ENCODE results near the gene THYN1. TPM values are rescaled to one million over a fixed set of nuclear protein-coding genes. Genes with fewer than 3 reads are reported as not detected.
A peak's percentile ranks its signal among the peaks of the same experiment; 100 is the strongest.

THYN1 gene
- total RNA-seq, 1 donor from 2014 or later = 27.7 TPM

DNA sequence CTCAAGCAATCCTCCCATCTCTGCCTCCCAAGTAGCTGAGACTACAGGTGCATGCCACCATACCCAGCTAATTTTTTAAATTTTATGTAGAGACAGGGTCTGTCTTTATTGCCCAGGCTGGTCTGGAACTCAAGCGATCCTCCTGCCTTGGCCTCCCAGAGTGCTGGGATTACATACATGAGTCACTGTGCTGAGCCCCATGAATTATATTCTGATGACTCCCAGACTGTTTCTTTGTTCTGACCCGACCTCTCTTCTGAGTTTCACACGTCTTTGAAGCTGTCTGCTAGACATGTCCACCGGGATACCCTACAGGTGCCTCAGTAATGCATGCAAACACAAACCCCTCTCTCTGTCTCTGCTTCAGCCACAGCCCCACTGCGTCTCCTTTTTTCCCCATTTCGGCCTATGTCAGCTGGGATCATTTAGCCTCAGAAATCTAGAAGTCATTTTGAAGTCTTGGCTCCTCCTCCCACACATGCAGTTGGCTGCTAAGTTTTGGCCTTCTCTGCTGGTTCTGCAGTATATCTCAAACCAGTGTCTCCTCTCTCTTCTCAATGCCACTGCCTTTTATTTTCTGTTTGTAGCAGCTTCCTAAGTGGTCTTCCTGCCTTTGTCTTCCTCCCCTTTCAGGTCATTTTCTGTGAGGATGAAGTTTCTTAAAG is 23.9 kb downstream of the THYN1 start:
- Mint-ChIP-seq H3K9me3 (no peaks in the 10 kb centered on the region), H3K4me1 (peaks cover 62% of the 10 kb centered on the region), H3K27ac (no peak overlapping the region), H3K27me3 (peaks cover 27% of the 10 kb centered on the region), H3K36me3 (ENCODE audit: low read depth) (peaks cover 3% of the 10 kb centered on the region), H3K4me3 (peak overlapping the region; percentile 19)
- ChIA-PET CTCF (interaction anchor here (1.4 to 4.2 kb wide), 2 partner anchors 15 to 20 kb away, joined by 4 to 15 read pairs; no protein-coding TSS in a partner anchor), POLR2A (interaction anchor here (1.6 to 1.7 kb wide), 2 partner anchors 15 to 24 kb away, joined by 7 to 13 read pairs; partner anchors contain the start of genes ACAD8 and THYN1)
- intact Hi-C loops (cut with micrococcal nuclease) = loop anchor here (5.0 kb wide), 1 partner anchor 177 kb away; no protein-coding TSS in a partner anchor
- no peak for DNase-seq
- no peak for ATAC-seq (ENCODE audit: low read depth)
- TF ChIP-seq CTCF (IDR thresholded peaks at IDR 0.05) = no peak

GRCh38 chr11:134228625-134229024 is 24.5 kb downstream of the THYN1 start:
- no peak overlapping the region for H3K27ac Mint-ChIP-seq
- DNase-seq (peak; percentile 38), ATAC-seq (ENCODE audit: low read depth) (peak; percentile 59)
- TF ChIP-seq CTCF (IDR thresholded peaks at IDR 0.05) = no peak
- ChIA-PET POLR2A (interaction anchor here (1.1 to 1.7 kb wide), 3 partner anchors 10 to 25 kb away, joined by 3 to 13 read pairs (median 7); partner anchors contain the start of genes ACAD8 and THYN1), CTCF (interaction anchor here (4.2 kb wide), 1 partner anchor 16 kb away, joined by 15 read pairs; no protein-coding TSS in a partner anchor)
- H3K4me1 Mint-ChIP-seq = peaks cover 67% of the 10 kb centered on the region
- H3K27me3 Mint-ChIP-seq = peaks cover 27% of the 10 kb centered on the region
- no peaks in the 10 kb centered on the region for H3K9me3 Mint-ChIP-seq
- peaks cover 8% of the 10 kb centered on the region for H3K36me3 Mint-ChIP-seq (ENCODE audit: low read depth)
- intact Hi-C loops (cut with micrococcal nuclease) = loop anchor here (1.0 to 5.0 kb wide), 3 partner anchors 16 to 176 kb away; partner anchors contain the start of genes ACAD8 and THYN1
- H3K4me3 Mint-ChIP-seq = peak overlapping the region; percentile 36

GRCh38 chr11:134226806-134227325 is 26.3 kb downstream of the THYN1 start:
- H3K27me3 Mint-ChIP-seq = peaks cover 21% of the 10 kb centered on the region
- ATAC-seq (ENCODE audit: low read depth) (no peak), DNase-seq (no peak)
- POLR2A ChIA-PET = no interaction called here
- CTCF ChIA-PET = no interaction called here
- intact Hi-C loops (cut with micrococcal nuclease) = loop anchor here (5.0 kb wide), 1 partner anchor 175 kb away; no protein-coding TSS in a partner anchor
- peaks cover 70% of the 10 kb centered on the region for H3K4me1 Mint-ChIP-seq
- H3K36me3 Mint-ChIP-seq (ENCODE audit: low read depth) = peaks cover 8% of the 10 kb centered on the region
- no peaks in the 10 kb centered on the region for H3K9me3 Mint-ChIP-seq
- H3K4me3 Mint-ChIP-seq = no peak overlapping the region
- TF ChIP-seq CTCF (IDR thresholded peaks at IDR 0.05) = no peak
- no peak overlapping the region for H3K27ac Mint-ChIP-seq

DNA sequence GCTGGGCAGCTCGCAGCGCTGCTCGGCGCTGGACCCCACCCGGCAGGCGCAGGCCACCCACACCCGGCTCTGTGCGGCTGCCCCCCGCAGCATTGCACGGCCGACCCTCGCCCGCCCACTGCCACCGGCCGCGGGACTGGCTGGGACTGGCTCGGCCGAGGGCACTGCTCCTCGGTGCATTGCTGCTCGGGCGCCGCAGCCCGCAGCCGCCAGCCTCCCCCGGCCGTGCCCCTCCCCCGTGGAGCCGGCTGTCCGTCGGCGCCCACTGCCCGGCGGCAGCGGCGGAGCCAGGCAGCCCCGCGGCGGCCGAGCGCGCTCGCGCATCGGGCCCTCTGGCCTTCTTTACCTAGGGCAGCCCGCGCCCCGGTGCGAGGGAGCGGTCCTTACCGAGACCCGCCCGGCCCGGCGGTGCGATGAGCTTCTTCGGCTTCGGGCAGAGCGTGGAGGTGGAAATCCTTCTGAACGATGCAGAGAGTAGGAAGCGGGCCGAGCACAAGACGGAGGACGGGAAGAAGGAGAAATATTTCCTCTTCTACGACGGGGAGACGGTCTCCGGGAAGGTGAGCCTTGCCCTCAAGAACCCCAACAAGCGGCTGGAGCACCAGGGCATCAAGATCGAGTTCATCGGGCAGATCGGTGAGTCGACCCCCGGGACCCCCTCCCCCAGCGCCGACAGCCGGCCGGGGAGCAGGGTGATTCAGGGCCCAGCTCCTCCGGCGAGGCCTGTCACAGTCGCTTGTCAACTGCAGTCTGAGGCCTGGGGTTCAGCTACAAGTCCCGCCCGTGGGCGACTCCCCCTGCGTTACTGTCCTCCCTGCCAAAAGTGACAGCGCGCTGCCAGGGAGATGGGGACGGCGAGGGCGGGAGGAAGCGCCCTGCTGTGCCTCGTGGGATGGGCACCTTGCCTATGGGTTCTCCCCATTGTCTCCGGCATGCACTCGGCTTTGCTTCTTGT is 28.2 kb downstream of the THYN1 start:
- intact Hi-C loops (cut with micrococcal nuclease) = loop anchor here (1.0 to 5.0 kb wide), 5 partner anchors 18 to 173 kb away; partner anchors contain the start of genes ACAD8, GLB1L2, JAM3 and THYN1
- H3K27me3 Mint-ChIP-seq = peaks cover 12% of the 10 kb centered on the region
- peak overlapping the region; percentile 77 for H3K27ac Mint-ChIP-seq
- ATAC-seq (ENCODE audit: low read depth) (peak; percentile 2), DNase-seq (no peak)
- ChIA-PET POLR2A (interaction anchor here (0.6 to 2.1 kb wide), 9 partner anchors 9 to 187 kb away, joined by 3 to 37 read pairs (median 4); partner anchors contain the start of genes ACAD8 and THYN1), CTCF (interaction anchor here (0.7 to 1.8 kb wide), 4 partner anchors 8 to 37 kb away, joined by 3 to 9 read pairs (median 4); no protein-coding TSS in a partner anchor)
- peaks cover 54% of the 10 kb centered on the region for H3K4me1 Mint-ChIP-seq
- H3K9me3 Mint-ChIP-seq = no peaks in the 10 kb centered on the region
- TF ChIP-seq CTCF (IDR thresholded peaks at IDR 0.05) = no peak
- H3K36me3 Mint-ChIP-seq (ENCODE audit: low read depth) = peaks cover 14% of the 10 kb centered on the region
- H3K4me3 Mint-ChIP-seq = peak overlapping the region; percentile 88
